HL-60 (cell line): ENCODE results near the gene ZNF521.

Experiments
- CTCF ChIP-seq: IDR thresholded peaks from one replicate; pipeline ENCODE4 v1.5.1; 2011; ENCODE audit warnings: low read length, control low read depth, inconsistent platforms; ENCODE audit not compliant: insufficient read depth
- POLR2AphosphoS5 ChIP-seq: IDR thresholded peaks from 2 replicates; pipeline ENCODE4 v1.6.1; 2012; ENCODE audit warnings: low read depth
- REST ChIP-seq: IDR thresholded peaks from 2 replicates; pipeline ENCODE4 v1.6.1; 2012; ENCODE audit warnings: low read depth; ENCODE audit not compliant: insufficient replicate concordance

- TF ChIP-seq REST: no peak
- no peak for TF ChIP-seq CTCF
- TF ChIP-seq POLR2AphosphoS5: no peak
Measured at GRCh38 chr18:25326361-25326952, 25.5 kb downstream of the ZNF521 start.
